ENCODE measurements around the gene PNRC2.
A peak's percentile ranks its signal among the peaks of the same experiment; 100 is the strongest.
"Not testable (repeated sequence)": the region's sequence is repeated elsewhere in the genome, so short reads cannot be mapped to it uniquely, and the experiment has no call there.

The PNRC2 gene

DNA sequence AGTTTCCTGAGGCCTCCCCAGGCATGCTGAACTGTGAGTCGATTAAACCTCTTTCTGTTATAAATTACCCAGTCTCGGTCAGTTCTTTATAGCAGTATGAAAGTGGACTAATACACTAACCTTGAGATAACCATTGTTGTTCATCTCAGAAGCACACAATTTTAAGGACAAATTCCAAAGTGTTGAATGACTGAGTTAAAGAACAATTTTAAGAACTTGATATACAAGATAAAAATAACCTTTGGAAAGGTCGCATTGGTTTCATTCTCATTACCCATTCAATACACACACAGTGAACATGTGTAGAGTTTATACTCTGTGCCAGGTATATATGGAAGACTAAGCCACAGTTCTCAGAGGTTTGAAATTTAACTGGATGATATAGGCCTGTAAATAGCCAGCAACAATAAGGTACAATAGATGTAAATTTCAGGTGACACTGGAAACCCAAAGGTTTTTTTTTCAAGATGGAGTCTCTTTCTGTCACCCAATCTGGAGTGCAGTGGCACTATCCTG is 39.6 kb downstream of the PNRC2 start:
- H3K27me3 ChIP-seq (ENCODE audit: insufficient read depth, low read length) = no peaks in the 10 kb centered on the region
- no peaks in the 10 kb centered on the region for H3K36me3 ChIP-seq (ENCODE audit: insufficient read depth, low read depth, low read length)
- H3K27ac ChIP-seq (ENCODE audit: low read length) = no peak overlapping the region
- no peak overlapping the region for H3K9ac ChIP-seq (ENCODE audit: low read depth, low read length)
- H3K4me3 ChIP-seq (ENCODE audit: low read length) = no peak overlapping the region
- peaks cover 11% of the 10 kb centered on the region; the same call in 1 of the 2 replicates for H3K4me1 ChIP-seq (ENCODE audit: insufficient read depth, low read length)
- no peaks in the 10 kb centered on the region for H3K9me3 ChIP-seq (ENCODE audit: insufficient read depth, low read depth, low read length)

DNA sequence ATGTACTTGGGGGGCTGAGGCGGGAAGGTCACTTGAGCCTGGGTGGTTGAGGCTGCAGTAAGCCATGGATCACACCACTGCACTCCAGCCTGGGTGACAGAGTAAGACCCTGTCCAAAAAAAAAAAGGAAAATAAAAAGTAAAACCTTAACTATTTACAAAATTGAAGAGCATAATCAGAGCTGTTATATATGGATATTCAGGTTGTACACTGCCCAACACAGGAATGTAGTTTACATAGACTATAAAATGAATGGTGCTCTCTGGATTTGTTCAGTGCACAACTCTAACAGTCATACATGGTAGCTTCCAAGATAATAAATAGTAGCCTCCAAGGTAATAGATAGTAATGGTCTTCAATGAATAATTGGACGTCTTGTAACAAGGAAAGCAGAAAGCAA is 43.1 kb downstream of the PNRC2 start:
- no peaks in the 10 kb centered on the region for H3K36me3 ChIP-seq (ENCODE audit: insufficient read depth, low read depth, low read length)
- H3K9ac ChIP-seq (ENCODE audit: low read depth, low read length) = no peak overlapping the region
- no peak overlapping the region for H3K27ac ChIP-seq (ENCODE audit: low read length)
- H3K9me3 ChIP-seq (ENCODE audit: insufficient read depth, low read depth, low read length) = no peaks in the 10 kb centered on the region
- H3K4me3 ChIP-seq (ENCODE audit: low read length) = peak overlapping the region; percentile 46; the same call in 1 of the 2 replicates
- H3K27me3 ChIP-seq (ENCODE audit: insufficient read depth, low read length) = no peaks in the 10 kb centered on the region
- peaks cover 13% of the 10 kb centered on the region; the same call in 1 of the 2 replicates for H3K4me1 ChIP-seq (ENCODE audit: insufficient read depth, low read length)

DNA sequence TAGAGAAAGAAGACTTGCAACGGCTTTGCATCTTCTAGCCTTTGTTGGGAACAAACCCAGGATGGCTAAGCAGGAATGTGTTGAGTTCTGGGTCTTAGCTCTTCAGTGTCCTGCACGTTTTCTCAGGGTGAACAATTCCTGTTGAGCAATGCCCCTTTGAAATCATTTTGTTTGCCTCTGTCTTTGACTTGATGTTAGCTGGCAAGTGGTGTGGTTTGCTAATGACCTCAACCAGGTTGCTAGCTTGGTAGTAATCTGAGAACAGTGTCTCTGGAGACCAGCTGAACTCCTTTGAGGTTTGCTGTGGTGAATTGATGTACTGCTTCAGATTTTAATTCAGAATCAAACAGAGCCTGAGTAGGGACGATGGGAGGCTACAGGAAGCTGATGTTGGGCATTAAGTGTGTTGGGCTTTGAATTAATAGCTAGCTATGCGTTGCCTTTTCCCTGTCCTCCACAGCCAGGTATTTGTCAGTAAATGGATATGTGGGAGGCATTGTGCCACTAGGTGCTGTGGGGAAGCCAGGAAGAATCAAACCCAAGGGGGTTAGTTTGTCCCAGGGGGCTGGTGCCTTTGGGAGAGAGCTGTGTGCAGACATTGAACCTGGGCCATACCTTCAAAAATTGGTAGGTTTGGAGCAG is 43.8 kb downstream of the PNRC2 start:
- no peaks in the 10 kb centered on the region for H3K9me3 ChIP-seq (ENCODE audit: insufficient read depth, low read depth, low read length)
- H3K9ac ChIP-seq (ENCODE audit: low read depth, low read length) = peak overlapping the region; percentile 38
- no peaks in the 10 kb centered on the region for H3K27me3 ChIP-seq (ENCODE audit: insufficient read depth, low read length)
- H3K27ac ChIP-seq (ENCODE audit: low read length) = peak overlapping the region; percentile 35
- H3K36me3 ChIP-seq (ENCODE audit: insufficient read depth, low read depth, low read length) = no peaks in the 10 kb centered on the region
- H3K4me3 ChIP-seq (ENCODE audit: low read length) = peak overlapping the region; percentile 46; the same call in 1 of the 2 replicates
- H3K4me1 ChIP-seq (ENCODE audit: insufficient read depth, low read length) = peaks cover 13% of the 10 kb centered on the region; the same call in 1 of the 2 replicates

DNA sequence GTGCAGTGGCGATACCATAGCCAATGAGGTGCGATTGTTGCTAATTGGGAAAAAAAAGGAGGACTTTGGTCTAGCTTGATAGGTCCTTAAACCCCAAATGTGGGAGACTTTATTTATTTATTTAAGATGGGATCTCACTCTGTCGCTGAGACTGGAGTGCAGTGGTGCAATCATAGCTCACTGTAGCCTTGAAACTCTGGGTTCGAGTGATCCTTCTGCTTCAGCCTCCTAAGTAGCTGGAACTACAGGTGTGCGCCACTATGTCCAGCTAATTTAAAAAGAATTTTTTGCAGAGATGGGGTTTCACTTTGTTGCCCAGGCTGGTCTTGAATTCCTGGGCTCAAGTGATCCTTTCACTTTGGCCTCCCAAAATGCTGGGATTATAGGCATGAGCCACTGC is 44.5 kb downstream of the PNRC2 start:
- H3K36me3 ChIP-seq (ENCODE audit: insufficient read depth, low read depth, low read length) = no peaks in the 10 kb centered on the region
- peak overlapping the region; percentile 35 for H3K27ac ChIP-seq (ENCODE audit: low read length)
- H3K4me3 ChIP-seq (ENCODE audit: low read length) = peak overlapping the region; percentile 28; the same call in 1 of the 2 replicates
- no peaks in the 10 kb centered on the region for H3K9me3 ChIP-seq (ENCODE audit: insufficient read depth, low read depth, low read length)
- H3K4me1 ChIP-seq (ENCODE audit: insufficient read depth, low read length) = peaks cover 13% of the 10 kb centered on the region; the same call in 1 of the 2 replicates
- H3K27me3 ChIP-seq (ENCODE audit: insufficient read depth, low read length) = no peaks in the 10 kb centered on the region
- H3K9ac ChIP-seq (ENCODE audit: low read depth, low read length) = peak overlapping the region; percentile 38

DNA sequence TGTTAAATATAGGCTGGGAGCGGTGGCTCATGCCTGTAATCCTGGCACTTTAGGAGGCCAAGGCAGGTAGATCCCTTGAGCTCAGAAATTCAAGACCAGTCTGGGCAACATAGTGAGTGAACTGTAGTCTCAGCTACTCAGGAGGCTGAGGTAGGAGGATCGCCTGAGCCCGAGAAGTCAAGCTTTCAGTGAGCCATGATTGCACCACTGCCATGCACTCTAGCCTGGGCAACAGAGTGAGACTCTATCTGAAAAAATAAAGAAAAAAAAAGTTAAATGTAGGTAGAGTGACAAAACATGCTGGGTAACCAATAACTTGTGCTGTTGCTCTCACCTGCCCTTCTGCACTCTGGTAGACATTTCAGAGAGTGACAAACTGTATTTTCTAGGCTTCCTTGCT is 45.5 kb downstream of the PNRC2 start:
- H3K27me3 ChIP-seq (ENCODE audit: insufficient read depth, low read length) = no peaks in the 10 kb centered on the region
- peaks cover 13% of the 10 kb centered on the region for H3K4me1 ChIP-seq (ENCODE audit: insufficient read depth, low read length)
- no peaks in the 10 kb centered on the region for H3K9me3 ChIP-seq (ENCODE audit: insufficient read depth, low read depth, low read length)
- no peaks in the 10 kb centered on the region for H3K36me3 ChIP-seq (ENCODE audit: insufficient read depth, low read depth, low read length)
- H3K4me3 ChIP-seq (ENCODE audit: low read length) = no peak overlapping the region
- no peak overlapping the region for H3K27ac ChIP-seq (ENCODE audit: low read length)
- no peak overlapping the region for H3K9ac ChIP-seq (ENCODE audit: low read depth, low read length)

DNA sequence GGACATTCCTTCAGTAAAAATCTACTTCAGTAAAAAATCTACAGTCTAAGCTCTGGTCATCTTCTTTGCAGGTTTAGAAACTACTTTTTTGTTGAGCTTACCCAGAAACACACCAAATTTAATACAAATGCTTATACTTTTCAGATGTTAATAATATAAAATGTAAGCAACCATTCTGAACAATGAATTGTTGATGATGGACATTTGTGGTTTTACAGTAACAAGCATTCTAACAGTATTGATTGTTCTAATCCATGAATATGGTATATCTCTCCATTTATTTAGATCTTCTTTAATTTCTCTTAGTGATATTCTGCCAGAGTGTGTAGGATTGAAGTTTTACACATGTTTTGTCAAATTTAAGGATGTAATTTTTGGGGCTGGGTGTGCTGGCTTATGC is 47.5 kb downstream of the PNRC2 start:
- Histone ChIP-seq H3K27ac (ENCODE audit: low read length) (no peak overlapping the region), H3K4me1 (ENCODE audit: insufficient read depth, low read length) (peaks cover 13% of the 10 kb centered on the region), H3K4me3 (ENCODE audit: low read length) (no peak overlapping the region), H3K9ac (ENCODE audit: low read depth, low read length) (no peak overlapping the region), H3K36me3 (ENCODE audit: insufficient read depth, low read depth, low read length) (no peaks in the 10 kb centered on the region), H3K9me3 (ENCODE audit: insufficient read depth, low read depth, low read length) (no peaks in the 10 kb centered on the region), H3K27me3 (ENCODE audit: insufficient read depth, low read length) (no peaks in the 10 kb centered on the region)

DNA sequence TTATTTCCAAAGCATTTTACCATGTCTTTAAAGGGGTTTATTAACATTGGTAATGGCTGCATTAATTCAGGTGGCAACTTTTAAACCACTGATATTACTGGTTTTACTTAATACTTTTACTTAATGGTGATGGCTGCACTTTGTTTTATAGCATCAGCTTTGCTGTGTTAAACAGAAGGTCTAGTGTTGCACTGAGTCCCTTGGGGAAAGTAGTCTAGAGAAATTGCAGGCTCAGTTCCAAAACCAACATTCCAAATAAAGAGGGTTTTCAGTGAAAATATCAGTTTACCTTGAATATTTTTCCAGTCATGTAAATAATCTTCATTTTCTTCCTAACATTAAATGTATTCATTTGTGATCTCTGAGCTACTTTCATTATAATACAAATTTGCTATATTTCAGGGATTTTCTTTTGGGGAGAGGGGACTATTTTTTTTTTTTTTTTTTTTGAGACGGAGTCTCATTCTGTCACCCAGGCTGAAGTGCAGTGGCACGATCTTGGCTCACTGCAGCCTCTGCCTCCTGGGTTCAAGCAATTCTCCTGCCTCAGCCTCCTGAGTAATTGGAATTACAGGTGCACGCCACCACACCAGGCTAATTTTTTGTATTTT is 49.1 kb downstream of the PNRC2 start:
- H3K27ac ChIP-seq (ENCODE audit: low read length); H3K4me1 ChIP-seq (ENCODE audit: insufficient read depth, low read length); H3K4me3 ChIP-seq (ENCODE audit: low read length); H3K27me3 ChIP-seq (ENCODE audit: insufficient read depth, low read length); H3K9me3 ChIP-seq (ENCODE audit: insufficient read depth, low read depth, low read length); H3K36me3 ChIP-seq (ENCODE audit: insufficient read depth, low read depth, low read length); H3K9ac ChIP-seq (ENCODE audit: low read depth, low read length): not testable (repeated sequence)

DNA sequence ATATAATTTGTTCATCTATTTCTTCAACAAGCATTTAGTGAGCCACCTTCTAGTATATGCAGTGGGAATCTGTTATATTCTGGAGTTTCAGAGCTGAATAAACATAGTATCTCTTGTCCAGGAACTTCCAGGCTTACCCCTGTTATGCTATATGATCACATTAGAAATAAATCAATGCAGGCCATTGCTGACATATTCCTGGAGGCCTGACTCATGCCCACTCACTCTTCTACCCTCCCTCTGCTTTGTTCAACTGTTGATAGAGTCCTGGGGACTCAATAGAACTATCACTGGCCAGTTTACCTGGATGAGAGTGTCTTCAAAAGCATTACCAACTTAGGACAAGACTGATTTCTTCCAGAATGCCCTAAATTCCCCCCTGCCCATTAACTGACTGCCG is 49.8 kb downstream of the PNRC2 start:
- H3K27me3 ChIP-seq (ENCODE audit: insufficient read depth, low read length) = no peaks in the 10 kb centered on the region

DNA sequence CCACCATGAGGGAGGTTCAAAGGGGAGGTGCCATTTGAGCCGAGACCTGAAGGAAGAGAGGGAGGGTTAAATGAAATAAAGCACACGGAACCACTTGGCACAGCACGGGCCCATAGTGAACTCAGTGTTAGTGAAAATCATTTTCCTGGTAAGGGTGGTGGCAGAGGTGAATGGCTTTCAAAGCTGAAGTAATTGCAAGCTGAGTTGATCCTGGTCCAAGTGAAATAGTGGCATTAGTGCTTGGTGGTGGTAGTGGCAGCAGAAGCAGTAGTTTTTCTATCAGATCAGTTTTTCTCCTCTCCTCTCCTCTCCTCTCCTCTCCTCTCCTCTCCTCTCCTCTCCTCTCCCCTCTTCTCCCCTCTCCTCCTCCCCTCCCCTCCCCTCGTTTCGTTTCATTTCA is 51.0 kb downstream of the PNRC2 start:
- Histone ChIP-seq H3K36me3 (ENCODE audit: insufficient read depth, low read depth, low read length) (no peaks in the 10 kb centered on the region), H3K9ac (ENCODE audit: low read depth, low read length) (no peak overlapping the region), H3K4me3 (ENCODE audit: low read length) (no peak overlapping the region), H3K27me3 (ENCODE audit: insufficient read depth, low read length) (no peaks in the 10 kb centered on the region), H3K27ac (ENCODE audit: low read length) (no peak overlapping the region), H3K9me3 (ENCODE audit: insufficient read depth, low read depth, low read length) (no peaks in the 10 kb centered on the region), H3K4me1 (ENCODE audit: insufficient read depth, low read length) (no peaks in the 10 kb centered on the region; the same call in 1 of the 2 replicates)

More for the DNA sequence above, 49.8 kb downstream of the PNRC2 start:
- Histone ChIP-seq H3K9ac (ENCODE audit: low read depth, low read length) (no peak overlapping the region), H3K9me3 (ENCODE audit: insufficient read depth, low read depth, low read length) (no peaks in the 10 kb centered on the region), H3K27ac (ENCODE audit: low read length) (no peak overlapping the region), H3K4me1 (ENCODE audit: insufficient read depth, low read length) (no peaks in the 10 kb centered on the region; the same call in none of the 2 replicates), H3K4me3 (ENCODE audit: low read length) (no peak overlapping the region), H3K36me3 (ENCODE audit: insufficient read depth, low read depth, low read length) (no peaks in the 10 kb centered on the region)

DNA sequence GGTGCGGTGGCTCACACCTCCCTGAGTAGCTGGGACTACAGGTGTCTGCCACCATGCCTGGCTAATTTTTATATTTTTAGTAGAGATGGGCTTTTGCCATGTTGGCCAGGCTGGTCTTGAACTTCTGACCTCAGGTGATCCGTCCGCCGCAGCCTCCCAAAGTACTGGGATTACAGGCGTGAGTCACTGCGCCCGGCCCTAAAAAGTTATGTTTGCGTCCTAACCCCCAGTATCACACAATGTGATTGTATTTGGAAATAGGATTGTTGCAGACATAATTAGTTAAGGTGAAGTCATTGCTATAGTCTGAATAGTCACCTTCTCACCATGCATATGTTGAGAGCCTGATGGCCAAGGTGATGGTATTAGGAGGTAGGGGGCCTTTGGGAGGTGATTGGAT is 53.2 kb downstream of the PNRC2 start:
- H3K4me3 ChIP-seq (ENCODE audit: low read length); H3K4me1 ChIP-seq (ENCODE audit: insufficient read depth, low read length); H3K27me3 ChIP-seq (ENCODE audit: insufficient read depth, low read length); H3K9me3 ChIP-seq (ENCODE audit: insufficient read depth, low read depth, low read length); H3K27ac ChIP-seq (ENCODE audit: low read length); H3K36me3 ChIP-seq (ENCODE audit: insufficient read depth, low read depth, low read length); H3K9ac ChIP-seq (ENCODE audit: low read depth, low read length): not testable (repeated sequence)
